GM21447 (cell line): Measurements from ENCODE around the gene FHOD1.

Experiments used
- ATAC-seq: cut with Tn5 transposase; IDR thresholded peaks from one replicate; pipeline ENCODE4 v1.9.1; 2021; ENCODE audit not compliant: unreplicated experiment

The FHOD1 gene

GRCh38 chr16:67193536-67193935 lies 53.7 kb downstream of the FHOD1 start:
- ATAC-seq: no peak

DNA sequence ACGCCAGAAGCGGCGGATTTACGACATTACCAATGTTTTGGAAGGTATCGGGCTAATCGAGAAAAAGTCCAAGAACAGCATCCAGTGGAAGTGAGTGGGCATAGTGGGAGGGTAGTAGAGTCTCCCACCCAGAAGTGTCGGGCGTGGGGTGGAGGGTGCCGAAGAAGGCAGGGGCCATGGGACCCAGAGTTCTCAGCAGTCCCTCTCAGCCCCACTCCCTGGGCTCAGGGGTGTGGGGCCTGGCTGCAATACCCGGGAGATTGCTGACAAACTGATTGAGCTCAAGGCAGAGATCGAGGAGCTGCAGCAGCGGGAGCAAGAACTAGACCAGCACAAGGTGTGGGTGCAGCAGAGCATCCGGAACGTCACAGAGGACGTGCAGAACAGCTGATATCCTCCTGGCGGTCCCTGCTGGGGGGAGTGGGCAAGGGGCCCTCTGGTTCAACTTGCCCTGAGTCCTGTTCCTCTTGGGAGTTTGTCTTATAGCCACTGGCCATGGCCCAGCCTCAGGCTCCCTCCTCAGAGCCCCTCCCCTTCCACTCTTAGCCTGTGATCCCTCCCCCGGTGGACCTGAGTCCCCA lies 54.4 kb downstream of the FHOD1 start:
- no peak for ATAC-seq

DNA sequence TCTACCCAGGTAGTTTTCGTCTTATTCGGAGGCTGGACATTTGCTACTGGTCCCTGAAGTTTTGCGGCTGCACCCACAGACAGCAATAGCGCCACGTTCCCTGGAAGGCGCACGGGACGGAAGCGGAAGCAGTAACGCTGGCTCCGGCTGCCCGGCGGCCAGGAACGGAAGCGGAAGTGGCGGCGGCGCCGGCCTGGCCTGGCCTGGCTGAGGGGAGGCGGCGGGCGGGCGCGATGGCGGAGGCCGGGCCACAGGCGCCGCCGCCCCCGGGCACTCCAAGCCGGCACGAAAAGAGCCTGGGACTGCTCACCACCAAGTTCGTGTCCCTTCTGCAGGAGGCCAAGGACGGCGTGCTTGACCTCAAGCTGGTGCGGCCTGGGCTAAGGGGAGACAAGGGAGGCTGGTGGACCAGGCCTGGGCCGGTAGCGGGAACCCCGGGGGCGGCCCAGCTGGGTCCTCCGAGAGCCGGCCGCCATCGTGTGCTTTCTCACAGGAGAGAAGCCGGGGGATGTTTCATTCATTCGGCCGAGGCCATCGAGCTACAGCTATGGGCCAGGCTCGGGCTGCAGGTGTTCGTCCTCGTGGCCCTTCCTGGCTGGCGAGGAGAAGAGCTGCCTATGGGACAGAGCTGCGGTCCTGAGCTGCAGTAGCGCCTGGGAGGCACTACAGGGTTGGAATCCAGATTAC lies 55.1 kb downstream of the FHOD1 start, which contains the start of gene E2F4:
Gene E2F4 (plus strand): TSS at position 161 of the 687 bp plus-strand sequence. CDS start 73 bp downstream, at position 234.
- peak; percentile 85 for ATAC-seq

GRCh38 chr16:67191411-67191994 lies 55.8 kb downstream of the FHOD1 start:
- no peak for ATAC-seq

DNA sequence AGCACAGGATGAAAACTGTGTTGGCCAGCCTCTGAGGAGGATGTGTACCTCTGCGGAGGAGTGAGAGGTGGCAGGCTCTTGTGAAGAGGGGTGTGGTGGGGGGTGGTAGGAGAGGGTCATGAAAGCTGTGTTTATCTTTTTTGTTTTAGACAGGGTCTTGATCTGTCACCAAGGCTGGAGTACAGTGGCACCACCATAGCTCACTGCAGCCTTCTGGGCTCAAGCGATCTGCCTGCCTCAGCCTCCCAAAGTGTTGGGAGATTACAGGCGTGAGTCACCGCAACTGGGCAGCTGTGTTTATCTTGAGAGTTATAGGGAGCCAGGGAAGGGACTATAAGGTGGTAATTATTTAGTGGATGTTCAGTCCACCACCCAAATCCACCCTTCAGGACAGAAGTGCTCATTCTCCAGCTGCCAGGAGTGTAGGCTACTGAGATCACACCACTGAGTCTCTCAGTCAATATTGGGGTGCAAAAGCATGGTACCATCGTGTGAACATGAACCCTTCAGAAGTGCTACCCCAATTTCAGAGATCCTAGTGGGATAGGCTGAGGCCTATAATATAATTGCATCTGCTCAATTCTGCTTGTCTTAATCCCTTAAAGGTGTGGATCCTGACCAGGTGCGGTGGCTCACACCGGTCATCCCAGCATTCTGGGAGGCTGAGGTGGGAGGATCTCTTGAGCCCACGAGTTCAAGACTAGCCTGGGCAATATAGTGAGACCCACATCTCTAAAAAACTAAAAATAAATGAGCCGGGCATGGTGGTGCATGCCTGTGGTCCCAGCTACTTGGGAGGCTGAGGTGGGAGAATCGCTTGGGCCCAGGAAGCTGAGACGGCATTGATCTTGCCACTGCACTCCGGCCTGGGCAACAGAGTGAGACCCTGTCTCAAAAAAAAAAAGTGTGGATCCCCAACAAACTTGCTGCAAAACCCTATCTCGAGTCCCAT lies 56.6 kb downstream of the FHOD1 start:
- ATAC-seq: no peak

GRCh38 chr16:67190041-67190440 lies 57.2 kb downstream of the FHOD1 start, which contains the start of gene EXOC3L1:
Gene EXOC3L1 (minus strand): TSS chr16:67190136. CDS start chr16:67189676, 460 bp downstream.
- no peak for ATAC-seq

GRCh38 chr16:67188798-67189197 lies 58.5 kb downstream of the FHOD1 start:
- ATAC-seq: no peak

DNA sequence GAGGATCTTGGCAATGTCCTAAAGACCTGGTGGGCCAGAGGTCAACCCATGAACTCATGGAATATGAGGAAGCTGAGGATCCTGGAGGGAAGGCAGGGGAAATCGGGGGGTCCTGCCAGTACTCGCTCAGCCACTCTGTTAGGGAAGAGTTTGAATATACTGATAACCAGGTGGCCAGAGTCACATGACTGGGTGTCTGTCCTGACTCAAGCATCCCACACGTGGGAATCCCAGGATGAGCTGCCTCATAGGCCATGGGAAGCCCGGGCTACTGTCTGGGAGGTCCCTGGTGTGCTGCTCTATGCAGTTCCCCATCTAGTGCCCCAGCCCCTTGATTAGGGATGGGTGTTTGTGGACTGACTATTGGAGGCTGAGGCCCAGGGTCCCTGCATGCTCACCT lies 59.0 kb downstream of the FHOD1 start:
- ATAC-seq: no peak

DNA sequence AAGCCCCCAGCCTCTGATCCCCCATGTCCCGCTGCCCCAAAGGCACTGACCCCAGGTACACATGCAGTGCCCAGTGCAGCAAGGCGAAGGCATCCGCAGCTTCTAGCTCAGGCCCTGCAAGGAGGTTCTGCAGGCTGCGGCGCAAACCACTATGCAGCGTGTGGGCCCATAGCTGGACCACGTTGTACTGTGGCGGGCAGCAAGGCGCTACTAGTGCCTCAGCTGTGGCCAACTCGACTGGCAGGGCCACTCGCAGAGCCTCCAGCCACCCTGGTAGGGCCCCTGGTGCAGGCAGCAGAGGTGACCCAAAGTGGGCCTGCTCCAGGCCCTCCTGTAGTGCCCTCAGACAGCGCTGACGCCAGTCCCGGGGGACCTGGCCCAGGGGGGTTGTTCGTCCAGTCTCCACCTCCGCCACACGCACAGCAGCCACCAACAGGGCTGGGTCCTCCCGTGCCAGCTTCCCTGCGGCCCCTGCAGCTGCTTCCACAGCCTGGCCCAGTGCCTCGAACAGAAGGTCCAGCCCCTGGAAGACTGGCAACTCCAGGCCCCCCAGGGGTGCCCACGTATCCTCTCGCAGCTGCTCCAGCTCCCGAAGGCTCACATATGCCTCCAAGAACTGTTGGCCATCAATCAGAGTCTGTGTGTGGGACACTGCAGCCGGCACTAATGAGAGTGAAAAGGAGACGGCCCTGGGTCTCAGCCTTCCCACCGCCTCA lies 59.9 kb downstream of the FHOD1 start:
- no peak for ATAC-seq

- ATAC-seq: no peak
Observed at GRCh38 chr16:67186550-67186950, 60.7 kb downstream of the FHOD1 start.

DNA sequence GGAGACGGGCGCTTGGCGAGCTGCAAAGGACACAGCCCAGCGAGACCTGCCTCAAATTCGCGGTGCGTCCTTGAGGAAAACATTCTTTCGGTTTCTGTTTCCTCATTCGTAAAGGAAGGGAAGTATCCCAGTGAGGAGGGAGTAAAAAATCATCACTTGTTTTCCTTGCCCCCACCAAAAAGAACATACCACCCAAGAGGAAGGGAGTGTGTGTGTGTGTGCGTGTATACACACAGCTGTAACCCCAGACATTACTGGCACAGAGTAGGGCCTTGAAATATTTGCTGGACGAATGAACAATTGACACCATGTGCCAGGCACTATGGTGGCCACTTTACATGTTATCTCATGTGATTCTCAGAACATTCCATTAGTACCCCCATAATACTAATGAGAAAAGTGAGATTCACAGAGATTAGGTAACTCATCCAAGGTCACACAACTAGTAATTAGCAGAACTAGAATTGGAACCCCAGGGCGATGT lies 61.6 kb downstream of the FHOD1 start:
- no peak for ATAC-seq

GRCh38 chr16:67184995-67185650 lies 62.2 kb downstream of the FHOD1 start:
- ATAC-seq: no peak

DNA sequence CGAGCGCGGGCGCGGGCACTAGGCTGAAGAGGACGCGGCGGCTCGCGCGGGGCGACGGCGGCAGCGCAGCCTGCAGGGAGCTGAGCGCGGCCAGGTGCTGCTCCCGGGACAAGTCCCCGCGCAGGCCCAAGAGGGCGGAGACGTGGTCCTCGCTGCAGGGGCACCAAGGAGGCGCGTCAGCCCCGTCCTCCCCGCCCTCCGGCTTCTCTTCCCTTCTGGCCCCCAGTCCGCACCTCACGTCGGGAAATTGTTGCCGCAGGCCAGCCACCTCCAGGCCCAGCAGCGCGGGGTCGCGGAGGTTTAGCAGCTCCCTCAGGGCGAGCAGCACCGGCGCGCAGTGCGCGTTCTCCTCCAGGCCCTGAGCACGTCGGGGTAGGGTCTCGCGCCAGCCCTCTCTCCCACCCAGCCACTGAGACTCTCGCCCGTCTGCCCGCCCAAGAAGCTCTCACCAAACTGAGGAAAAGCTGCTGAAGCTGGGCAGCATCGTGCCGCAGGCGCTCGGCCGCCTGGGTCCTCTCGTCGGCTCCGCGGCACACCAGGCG lies 62.8 kb downstream of the FHOD1 start:
- no peak for ATAC-seq

- peak; percentile 97 for ATAC-seq
Observed at GRCh38 chr16:67183627-67184452, 63.4 kb downstream of the FHOD1 start, which contains the start of gene MATCAP1. Gene MATCAP1 (minus strand): TSS chr16:67183963. CDS start chr16:67180610, 3,353 bp downstream.

GRCh38 chr16:67183284-67183626 lies 64.0 kb downstream of the FHOD1 start:
- ATAC-seq: no peak

DNA sequence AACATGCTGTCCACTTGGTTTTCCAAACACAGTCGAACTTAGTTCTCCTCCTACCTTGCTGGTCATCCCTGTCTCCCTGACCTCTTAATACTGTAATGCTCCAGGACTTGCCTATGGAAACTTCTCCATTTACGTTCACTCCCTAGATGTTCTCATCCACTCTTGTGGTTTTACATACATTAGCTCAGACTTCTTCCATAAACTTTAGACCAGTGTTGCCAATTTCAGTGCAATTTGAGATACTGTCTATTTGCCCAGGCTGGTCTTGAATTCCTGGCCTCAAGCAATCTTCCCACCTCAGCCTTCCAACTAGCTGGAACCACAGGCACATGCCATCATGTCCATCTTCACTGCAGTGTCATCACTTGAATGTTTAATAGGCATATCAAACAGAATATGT lies 65.0 kb downstream of the FHOD1 start:
- no peak for ATAC-seq

DNA sequence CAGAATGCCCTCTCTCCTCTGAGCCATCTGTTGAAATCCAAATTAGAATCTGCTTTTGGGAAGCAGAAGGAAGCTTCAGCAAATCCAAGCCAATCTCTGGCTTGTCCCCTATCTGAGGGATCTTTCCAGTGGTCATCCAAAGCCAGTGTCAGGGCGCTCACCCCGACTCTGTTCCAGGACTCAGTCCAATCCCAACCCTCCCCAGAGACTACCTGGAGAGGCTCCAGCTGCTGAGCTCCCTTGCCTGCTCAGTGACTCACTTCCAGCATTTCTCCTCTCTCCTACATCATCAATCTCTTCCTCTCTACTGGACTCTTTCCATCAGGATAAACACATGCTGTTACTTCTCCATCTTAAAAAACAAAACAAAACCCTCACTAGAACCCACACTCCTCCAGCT lies 65.9 kb downstream of the FHOD1 start:
- ATAC-seq: no peak

DNA sequence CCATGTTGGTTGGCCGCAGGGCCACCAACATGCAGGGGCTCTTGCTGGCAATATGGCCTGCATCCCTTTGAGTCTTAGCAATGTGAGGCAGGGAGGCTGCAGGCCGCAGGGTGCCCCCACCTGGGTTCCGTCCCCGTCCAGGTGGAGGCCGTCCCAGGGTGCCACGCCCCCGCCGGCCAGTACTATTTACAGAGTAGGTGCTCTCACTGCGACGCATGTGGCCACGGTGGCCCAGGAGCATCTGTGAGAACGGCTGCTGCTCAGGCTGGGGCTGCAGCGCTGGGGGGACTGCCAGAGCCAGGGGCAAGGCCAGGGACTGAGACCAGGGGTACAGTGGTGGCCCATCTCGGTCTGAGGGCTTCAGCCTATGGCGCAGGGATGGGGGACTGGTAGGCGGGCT lies 67.1 kb downstream of the FHOD1 start:
- ATAC-seq: no peak
